GM20000 (cell line): ENCODE results near the gene KRT86.

ENCODE experiments used
- DNase-seq: peaks from one replicate; pipeline ENCODE4 v3.0.0; 2012; ENCODE audit warnings: low spot score
- CTCF ChIP-seq: IDR thresholded peaks from 2 replicates; pipeline ENCODE4 v1.5.1; 2012; ENCODE audit warnings: mild to moderate bottlenecking, control low read depth; ENCODE audit errors: extremely low read depth, missing control alignments

The KRT86 gene

DNA sequence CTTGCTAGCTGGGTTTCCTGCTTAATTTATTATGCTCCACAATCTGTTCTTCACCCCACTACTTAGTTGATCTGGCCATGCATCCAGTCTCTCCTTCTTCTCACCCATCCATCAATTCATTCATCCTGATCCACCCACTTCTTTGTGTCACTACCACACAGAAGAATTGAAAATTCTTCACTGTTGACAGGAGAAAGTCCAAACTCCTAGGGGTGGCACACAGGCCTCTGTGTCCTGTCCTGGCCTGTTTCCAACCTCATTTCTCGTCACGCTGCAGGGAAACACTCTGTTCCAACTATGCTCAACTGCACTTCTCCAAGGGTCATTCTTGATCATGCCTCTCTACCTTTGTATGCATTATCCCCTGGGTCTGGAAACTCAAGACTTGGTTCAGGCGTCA is 57.4 kb downstream of the KRT86 start:
- DNase-seq, result no peak
- no peak for TF ChIP-seq CTCF

DNA sequence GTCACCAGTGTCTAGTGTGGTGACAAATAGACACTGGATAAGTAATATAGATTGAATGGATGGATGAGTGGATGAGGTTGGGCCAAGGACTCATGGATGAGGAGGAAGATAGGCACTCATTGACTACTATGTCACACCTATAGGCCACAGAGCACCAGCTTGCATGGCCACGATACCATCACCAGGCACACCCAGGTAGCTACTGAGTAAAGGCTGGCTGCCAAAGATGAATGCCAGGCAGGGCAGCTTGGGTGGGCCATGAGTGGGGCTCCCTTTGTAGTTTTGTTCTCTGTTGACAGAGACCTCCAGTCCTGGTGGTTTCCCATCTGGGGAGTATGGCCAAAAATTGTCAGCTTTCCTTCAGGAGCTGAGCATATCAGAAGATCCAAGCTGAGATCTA is 57.9 kb downstream of the KRT86 start:
- TF ChIP-seq CTCF, result no peak
- no peak for DNase-seq

- no peak for DNase-seq
- TF ChIP-seq CTCF, result no peak
These were observed 58.9 kb downstream of the KRT86 start for GRCh38 chr12:52333321-52333720.

DNA sequence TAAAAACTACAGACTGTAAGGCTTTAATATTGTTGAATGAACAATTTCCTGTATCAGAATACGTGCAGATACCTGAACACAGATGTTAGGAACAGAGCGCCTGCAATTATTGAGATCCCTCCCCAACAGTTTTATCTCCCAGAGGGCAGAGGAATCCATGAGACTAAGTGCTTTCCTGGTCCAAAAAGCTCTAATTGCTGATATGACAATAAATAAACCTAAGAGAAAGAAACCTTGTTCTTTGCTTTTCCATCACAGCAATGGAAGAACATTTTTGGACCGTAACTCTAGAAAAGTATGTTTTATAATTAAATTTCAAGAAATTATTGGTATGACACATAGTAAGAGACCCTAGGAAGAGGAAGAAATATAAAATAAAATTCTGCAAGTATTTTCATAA is 59.7 kb downstream of the KRT86 start:
- TF ChIP-seq CTCF, result no peak
- DNase-seq, result no peak

- no peak for TF ChIP-seq CTCF
- no peak for DNase-seq
These were observed 61.3 kb downstream of the KRT86 start for GRCh38 chr12:52335598-52336262.

DNA sequence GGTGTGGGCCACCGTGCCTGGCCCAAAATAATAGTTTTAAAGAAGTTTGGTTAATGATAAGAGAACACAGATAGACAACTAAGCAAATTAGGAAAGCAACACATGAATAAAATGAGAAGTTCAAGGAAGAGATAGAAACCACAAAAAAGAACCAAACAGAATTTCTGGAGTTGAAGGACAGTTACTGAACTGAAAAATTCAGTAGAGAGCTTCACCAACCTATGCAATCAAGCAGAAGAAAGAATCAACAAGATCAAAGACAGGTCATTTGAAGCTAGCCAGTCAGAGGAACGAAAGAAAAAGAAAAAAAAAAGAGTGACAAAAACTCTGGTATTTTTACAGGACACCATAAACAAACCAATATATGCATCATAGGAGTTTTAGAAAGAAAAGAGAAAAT is 62.2 kb downstream of the KRT86 start:
- TF ChIP-seq CTCF, result no peak
- DNase-seq, result no peak

DNA sequence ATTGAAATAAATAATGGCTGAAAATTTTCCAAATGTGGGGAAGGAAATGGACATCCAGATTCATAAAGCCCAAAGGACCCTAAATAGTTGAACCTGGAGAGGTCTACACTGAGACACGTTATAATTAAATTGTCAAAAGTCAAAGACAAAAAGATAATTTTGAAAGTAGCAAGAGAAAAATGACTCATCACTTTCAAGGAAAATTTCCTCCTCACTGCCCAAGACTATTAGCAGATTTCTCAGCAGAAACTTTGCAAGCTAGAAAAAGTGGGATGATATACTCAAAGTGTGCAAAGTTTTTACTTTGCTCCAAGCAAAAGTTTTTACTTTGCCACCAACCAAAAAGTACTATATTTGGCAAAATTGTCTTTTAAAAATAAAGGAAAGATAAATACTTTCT is 62.6 kb downstream of the KRT86 start:
- no peak for DNase-seq
- TF ChIP-seq CTCF, result no peak
